PC-9 (cell line): ENCODE data around the gene TCP11L1.
"Not testable (repeated sequence)": the region's sequence is repeated elsewhere in the genome, so short reads cannot be mapped to it uniquely, and the experiment has no call there.

Experiments used
- EZH2 ChIP-seq: fragments of 200-600 bp; sonication (generic); IDR thresholded peaks from 2 replicates; pipeline ENCODE4 v1.8.0; 2017; ENCODE audit warnings: antibody characterized with exemption, low read depth
- TF ChIP-seq, protein P1 (sequence below): fragments of 200-600 bp; sonication (generic); conservative IDR thresholded peaks from 2 replicates; pipeline ENCODE4 v1.6.1; 2017; ENCODE audit warnings: mixed run types, antibody characterized with exemption, mild to moderate bottlenecking, moderate library complexity

DNA sequence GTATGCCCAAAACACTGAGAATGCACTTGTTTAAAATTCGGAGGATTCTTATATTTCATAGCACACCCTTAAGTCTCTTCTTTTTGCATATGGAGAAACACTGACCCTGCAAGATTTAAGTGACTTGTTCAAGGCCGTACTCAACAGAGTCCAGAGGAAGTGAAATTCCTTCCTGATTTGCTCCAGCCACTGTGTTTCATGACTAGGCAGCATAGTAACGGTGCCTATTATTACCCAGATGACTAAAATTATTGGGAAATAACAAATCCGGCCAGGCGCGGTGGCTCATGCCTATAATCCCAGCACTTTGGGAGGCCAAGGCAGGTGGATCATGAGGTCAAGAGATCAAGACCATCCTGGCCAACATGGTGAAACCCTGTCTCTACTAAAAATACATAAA lies 9.3 kb downstream of the TCP11L1 start:
- TF ChIP-seq EZH2: not testable (repeated sequence)
- TF ChIP-seq, protein P1, sequence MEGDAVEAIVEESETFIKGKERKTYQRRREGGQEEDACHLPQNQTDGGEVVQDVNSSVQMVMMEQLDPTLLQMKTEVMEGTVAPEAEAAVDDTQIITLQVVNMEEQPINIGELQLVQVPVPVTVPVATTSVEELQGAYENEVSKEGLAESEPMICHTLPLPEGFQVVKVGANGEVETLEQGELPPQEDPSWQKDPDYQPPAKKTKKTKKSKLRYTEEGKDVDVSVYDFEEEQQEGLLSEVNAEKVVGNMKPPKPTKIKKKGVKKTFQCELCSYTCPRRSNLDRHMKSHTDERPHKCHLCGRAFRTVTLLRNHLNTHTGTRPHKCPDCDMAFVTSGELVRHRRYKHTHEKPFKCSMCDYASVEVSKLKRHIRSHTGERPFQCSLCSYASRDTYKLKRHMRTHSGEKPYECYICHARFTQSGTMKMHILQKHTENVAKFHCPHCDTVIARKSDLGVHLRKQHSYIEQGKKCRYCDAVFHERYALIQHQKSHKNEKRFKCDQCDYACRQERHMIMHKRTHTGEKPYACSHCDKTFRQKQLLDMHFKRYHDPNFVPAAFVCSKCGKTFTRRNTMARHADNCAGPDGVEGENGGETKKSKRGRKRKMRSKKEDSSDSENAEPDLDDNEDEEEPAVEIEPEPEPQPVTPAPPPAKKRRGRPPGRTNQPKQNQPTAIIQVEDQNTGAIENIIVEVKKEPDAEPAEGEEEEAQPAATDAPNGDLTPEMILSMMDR: not testable (repeated sequence)
